ACHN (cell line): ENCODE results near the gene RASSF6.

ENCODE experiments used
- DNase-seq: peaks from one replicate; pipeline ENCODE4 v3.0.0-alpha.2; 2015
- in situ Hi-C: cut with HindIII; loops from 2 replicates; pipeline ENCODE4 v1.10.0; 2017; ENCODE audit warnings: low sequenced_read_pairs, low pct_ligation_motif_present, low pct_unique_long_range_greater_than_20kb

The RASSF6 gene

GRCh38 chr4:73525611-73526010 is 94.6 kb downstream of the RASSF6 start:
- in situ Hi-C loops = no loop called here
- DNase-seq = no peak

GRCh38 chr4:73523126-73523525 is 97.1 kb downstream of the RASSF6 start:
- in situ Hi-C loops = no loop called here
- no peak for DNase-seq
